HepG2 (cell line): ENCODE measurements around the gene IPP. TPM values are rescaled to one million over a fixed set of nuclear protein-coding genes. Genes with fewer than 3 reads are reported as not detected.

Source experiments
- ATF1 ChIP-seq: IDR thresholded peaks from 2 replicates; pipeline ENCODE4 v1.6.1; 2016; ENCODE audit warnings: mild to moderate bottlenecking, control low read depth
- CBFB ChIP-seq: sonication (generic); formaldehyde crosslinking; IDR thresholded peaks from 2 replicates; pipeline ENCODE4 v1.4.0; 2020; ENCODE audit warnings: missing genetic modification reagents
- CBX1 ChIP-seq: IDR thresholded peaks from one replicate; pipeline ENCODE4 v1.6.1; 2016; ENCODE audit warnings: antibody characterized with exemption, low read depth
- CTCF ChIP-seq: sonication (generic); formaldehyde crosslinking; IDR thresholded peaks from 2 replicates; pipeline ENCODE4 v1.5.0; 2020; ENCODE audit warnings: mild to moderate bottlenecking, missing genetic modification reagents, moderate library complexity
- DNMT3B ChIP-seq: conservative IDR thresholded peaks from 2 replicates; pipeline ENCODE4 v1.6.1; 2016; ENCODE audit warnings: missing biosample characterization, control low read depth
- FUBP1 ChIP-seq: sonication (generic); formaldehyde crosslinking; IDR thresholded peaks from 2 replicates; pipeline ENCODE4 v1.5.1; 2020; ENCODE audit warnings: missing genetic modification reagents, mild to moderate bottlenecking, borderline replicate concordance
- GTF2F1 ChIP-seq: fragments of 150-350 bp; IDR thresholded peaks from 2 replicates; pipeline ENCODE4 v1.6.1; 2014; ENCODE audit warnings: low read length
- HMG20B ChIP-seq: conservative IDR thresholded peaks from 2 replicates; pipeline ENCODE4 v1.6.1; 2016; ENCODE audit warnings: missing genetic modification reagents, missing compliant biosample characterization
- HOXA5 ChIP-seq: sonication (generic); formaldehyde crosslinking; IDR thresholded peaks from 2 replicates; pipeline ENCODE4 v1.4.0; 2020; ENCODE audit warnings: missing genetic modification reagents
- IRF2 ChIP-seq: IDR thresholded peaks from 2 replicates; pipeline ENCODE4 v1.6.1; 2018; ENCODE audit warnings: missing genetic modification reagents, missing compliant biosample characterization
- KAT2B ChIP-seq: fragments of 150-350 bp; IDR thresholded peaks from 2 replicates; pipeline ENCODE4 v1.6.1; 2014; ENCODE audit warnings: low read depth, low read length, borderline replicate concordance
- KAT7 ChIP-seq: IDR thresholded peaks from 2 replicates; pipeline ENCODE4 v1.6.1; 2018; ENCODE audit warnings: borderline replicate concordance, missing compliant biosample characterization
- KMT2A ChIP-seq: sonication (generic); formaldehyde crosslinking; IDR thresholded peaks from 2 replicates; pipeline ENCODE4 v1.4.0; 2020; ENCODE audit warnings: missing genetic modification reagents
- MAFG ChIP-seq: sonication (generic); formaldehyde crosslinking; IDR thresholded peaks from 2 replicates; pipeline ENCODE4 v1.5.1; 2020; ENCODE audit warnings: mild to moderate bottlenecking, missing genetic modification reagents
- MTERF4 ChIP-seq: sonication (generic); formaldehyde crosslinking; IDR thresholded peaks from 2 replicates; pipeline ENCODE4 v1.8.0; 2023; ENCODE audit warnings: mild to moderate bottlenecking, missing genetic modification reagents
- NR2F6 ChIP-seq, 2 experiments: IDR thresholded peaks; 2 replicates each; pipeline ENCODE4 v1.6.1; 2016; ENCODE audit warnings: antibody characterized with exemption in 1 of 2, mild to moderate bottlenecking in 1 of 2
- PRMT3 ChIP-seq: sonication (generic); formaldehyde crosslinking; IDR thresholded peaks from 2 replicates; pipeline ENCODE4 v1.8.1; 2022; ENCODE audit warnings: low read depth, mild to moderate bottlenecking, moderate library complexity, missing genetic modification reagents, borderline replicate concordance
- RFXANK ChIP-seq: IDR thresholded peaks from 2 replicates; pipeline ENCODE4 v1.6.1; 2016
- SMAD9 ChIP-seq: sonication (generic); formaldehyde crosslinking; IDR thresholded peaks from 2 replicates; pipeline ENCODE4 v1.5.1; 2020; ENCODE audit warnings: mild to moderate bottlenecking, missing genetic modification reagents
- ZNF460 ChIP-seq: sonication (generic); formaldehyde crosslinking; IDR thresholded peaks from 2 replicates; pipeline ENCODE4 v1.5.1; 2020; ENCODE audit warnings: missing genetic modification reagents, mild to moderate bottlenecking, borderline replicate concordance
- ZNF556 ChIP-seq: sonication (generic); formaldehyde crosslinking; IDR thresholded peaks from 2 replicates; pipeline ENCODE4 v1.4.0; 2020; ENCODE audit warnings: mild to moderate bottlenecking, missing genetic modification reagents, borderline replicate concordance
- ZNF652 ChIP-seq: IDR thresholded peaks from 2 replicates; pipeline ENCODE4 v1.6.1; 2016; ENCODE audit warnings: low read depth, borderline replicate concordance
- ZSCAN30 ChIP-seq: sonication (generic); formaldehyde crosslinking; IDR thresholded peaks from 2 replicates; pipeline ENCODE4 v1.5.0; 2020; ENCODE audit warnings: mild to moderate bottlenecking, missing genetic modification reagents
- ZSCAN5A ChIP-seq: sonication (generic); formaldehyde crosslinking; IDR thresholded peaks from 2 replicates; pipeline ENCODE4 v1.8.0; 2022; ENCODE audit warnings: mild to moderate bottlenecking, missing genetic modification reagents, borderline replicate concordance
- polyA plus RNA-seq, 8 experiments: library from polyadenylated mRNA; depleted of rRNA in 3 of 8; stranded (reverse) in 7 of 8; unstranded in 1 of 8; fragments of >200 nt; fragmentation: Illumina TruSeq in 4 of 8; extraction: Trizol in 4 of 8; gene quantifications; 2 replicates each; pipeline versions ENCODE4 v1.2.1 to v1.2.3, GENCODE V29; 2011 to 2016; ENCODE audit warnings: low read depth in 4 of 8, missing spikeins in 1 of 8, mixed read lengths in 1 of 8; ENCODE audit not compliant: insufficient read depth in 1 of 8
- total RNA-seq, 5 experiments: library from RNA; depleted of rRNA; stranded (reverse); fragments of >200 nt; fragmentation: Illumina TruSeq; extraction: Trizol; gene quantifications; 2 replicates each; pipeline ENCODE4 v1.2.3, GENCODE V29; 2016; ENCODE audit warnings: low read depth in 1 of 5

IPP gene
- total and polyA plus RNA-seq, 2 of the 13 experiments (the other 11 are each of a cell fraction or from before 2014, with no cell fraction given) = 3.0 to 9.7 TPM

GRCh38 chr1:45687754-45688740, 62.4 kb downstream of the IPP start, which contains the start of gene TMEM69 (continued):
- TF ChIP-seq MAFG (no peak), SMAD9 (CRISPR knock-in tag) (no peak), HOXA5 (CRISPR knock-in tag) (0 out of 2 replicates have a peak, but pooled peaks have one; percentile 32), KAT7 (CRISPR knock-in tag) (peak; percentile 74; the same call in 1 of the 2 replicates), KAT2B (no peak), CBX1 (no peak), ZNF652 (no peak), ATF1 (CRISPR knock-in tag) (peak; percentile 74), CBFB (peak; percentile 72; the same call in 1 of the 2 replicates), HMG20B (CRISPR knock-in tag) (0 out of 2 replicates have a peak, but pooled peaks have one; percentile 63), KMT2A (CRISPR knock-in tag) (peak; percentile 73), DNMT3B (0 out of 2 replicates have a peak, but pooled peaks have one; percentile 84), ZNF460 (CRISPR knock-in tag) (peak; percentile 37; the same call in 1 of the 2 replicates), ZSCAN5A (CRISPR knock-in tag) (peak; percentile 62; the same call in 1 of the 2 replicates), FUBP1 (CRISPR knock-in tag) (no peak), RFXANK (peak; percentile 73; the same call in 1 of the 2 replicates), PRMT3 (CRISPR knock-in tag) (no peak), MTERF4 (CRISPR knock-in tag) (0 out of 2 replicates have a peak, but pooled peaks have one; percentile 25), ZNF556 (CRISPR knock-in tag) (0 out of 2 replicates have a peak, but pooled peaks have one; percentile 8), GTF2F1 (0 out of 2 replicates have a peak, but pooled peaks have one; percentile 0), CTCF (0 out of 2 replicates have a peak, but pooled peaks have one; percentile 5), ZSCAN30 (CRISPR knock-in tag) (no peak), NR2F6 (IDR thresholded peaks at IDR 0.05) (0 out of 2 replicates have a peak, but pooled peaks have one; percentile 12), NR2F6 (CRISPR knock-in tag; IDR thresholded peaks at IDR 0.05) (peak; percentile 62), IRF2 (CRISPR knock-in tag) (peak; percentile 77)
